OCI-LY3 (cell line): Measurements from ENCODE around the gene KLF3.

Experiments
- CTCF ChIP-seq: fragments of 200-600, 300-600 bp; sonication (generic); IDR thresholded peaks from 2 replicates; pipeline ENCODE4 v1.5.1; 2014; ENCODE audit warnings: antibody characterized with exemption, low read length, low read depth
- EZH2phosphoT487 ChIP-seq: fragments of 200-600 bp; shearing (Covaris generic); IDR thresholded peaks from 2 replicates; pipeline ENCODE4 v1.6.1; 2018; ENCODE audit warnings: antibody characterized with exemption, mixed run types, low read depth

- TF ChIP-seq CTCF: no peak
- no peak; the same call in none of the 2 replicates for TF ChIP-seq EZH2phosphoT487
These were observed 1.8 kb downstream of the KLF3 start for GRCh38 chr4:38665551-38666411.
